HG02763 (cell line): Measurements from ENCODE around the gene GABARAP.

Source experiments
- ATAC-seq: cut with Tn5 transposase; IDR thresholded peaks from one replicate; pipeline ENCODE4 v1.9.1; 2021; ENCODE audit warnings: mild to moderate bottlenecking, moderate library complexity; ENCODE audit not compliant: unreplicated experiment

GABARAP gene

GRCh38 chr17:7208754-7209460, 33.3 kb downstream of the GABARAP start:
- ATAC-seq: no peak

- ATAC-seq: no peak
These were observed 34.1 kb downstream of the GABARAP start for GRCh38 chr17:7208027-7208571.

GRCh38 chr17:7207120-7208001, 34.9 kb downstream of the GABARAP start:
- no peak for ATAC-seq

- no peak for ATAC-seq
These were observed 36.7 kb downstream of the GABARAP start for GRCh38 chr17:7205561-7205960.

- peak; percentile 77 for ATAC-seq
These were observed 37.3 kb downstream of the GABARAP start for GRCh38 chr17:7204828-7205461.

GRCh38 chr17:7204336-7204735, 37.9 kb downstream of the GABARAP start:
- no peak for ATAC-seq

GRCh38 chr17:7203391-7203790, 38.9 kb downstream of the GABARAP start:
- no peak for ATAC-seq

GRCh38 chr17:7196651-7197401, 45.4 kb downstream of the GABARAP start:
- no peak for ATAC-seq

- ATAC-seq: no peak
These were observed 46.3 kb downstream of the GABARAP start for GRCh38 chr17:7195971-7196370.

GRCh38 chr17:7192271-7192937, 49.8 kb downstream of the GABARAP start:
- ATAC-seq: no peak

GRCh38 chr17:7191571-7192270, 50.5 kb downstream of the GABARAP start:
- ATAC-seq: no peak

GRCh38 chr17:7191069-7191468, 51.2 kb downstream of the GABARAP start:
- no peak for ATAC-seq

- no peak for ATAC-seq
These were observed 51.9 kb downstream of the GABARAP start for GRCh38 chr17:7190276-7190917.
